NCI-H146 treated with DMSO at 0.1 percent for 48 hours (cell line): ENCODE results near the gene SBNO2.

Source experiments
- DNase-seq: peaks from one replicate; lab custom pipeline; 2025; ENCODE audit not compliant: unreplicated experiment; lab: John Stamatoyannopoulos, UW

The SBNO2 gene

GRCh38 chr19:1154731-1155351 lies 19.2 kb downstream of the SBNO2 start:
- DNase-seq: no peak

- no peak for DNase-seq
Observed at GRCh38 chr19:1153891-1154730, 20.0 kb downstream of the SBNO2 start.

- no peak for DNase-seq
Observed at GRCh38 chr19:1151917-1152587, 22.0 kb downstream of the SBNO2 start.

- no peak for DNase-seq
Observed at GRCh38 chr19:1151037-1151724, 22.9 kb downstream of the SBNO2 start.

- no peak for DNase-seq
Observed at GRCh38 chr19:1150333-1151036, 23.6 kb downstream of the SBNO2 start.

- DNase-seq: no peak
Observed at GRCh38 chr19:1149259-1150045, 24.6 kb downstream of the SBNO2 start.

- no peak for DNase-seq
Observed at GRCh38 chr19:1147934-1148549, 26.0 kb downstream of the SBNO2 start.

- no peak for DNase-seq
Observed at GRCh38 chr19:1146858-1147780, 26.9 kb downstream of the SBNO2 start.

- no peak for DNase-seq
Observed at GRCh38 chr19:1146412-1146699, 27.7 kb downstream of the SBNO2 start.

- DNase-seq: no peak
Observed at GRCh38 chr19:1145635-1146411, 28.2 kb downstream of the SBNO2 start.

GRCh38 chr19:1144741-1145140 lies 29.3 kb downstream of the SBNO2 start:
- no peak for DNase-seq

GRCh38 chr19:1143828-1144399 lies 30.2 kb downstream of the SBNO2 start:
- no peak for DNase-seq

GRCh38 chr19:1141944-1142343 lies 32.1 kb downstream of the SBNO2 start:
- DNase-seq: no peak

- no peak for DNase-seq
Observed at GRCh38 chr19:1140272-1141027, 33.6 kb downstream of the SBNO2 start.

- DNase-seq: no peak
Observed at GRCh38 chr19:1139126-1139525, 34.9 kb downstream of the SBNO2 start.

GRCh38 chr19:1138121-1138520 lies 35.9 kb downstream of the SBNO2 start:
- no peak for DNase-seq
